ENCODE measurements around the gene METAP1.
A peak's percentile ranks its signal among the peaks of the same experiment; 100 is the strongest.
"Not testable (repeated sequence)": the region's sequence is repeated elsewhere in the genome, so short reads cannot be mapped to it uniquely, and the experiment has no call there.

The METAP1 gene

DNA sequence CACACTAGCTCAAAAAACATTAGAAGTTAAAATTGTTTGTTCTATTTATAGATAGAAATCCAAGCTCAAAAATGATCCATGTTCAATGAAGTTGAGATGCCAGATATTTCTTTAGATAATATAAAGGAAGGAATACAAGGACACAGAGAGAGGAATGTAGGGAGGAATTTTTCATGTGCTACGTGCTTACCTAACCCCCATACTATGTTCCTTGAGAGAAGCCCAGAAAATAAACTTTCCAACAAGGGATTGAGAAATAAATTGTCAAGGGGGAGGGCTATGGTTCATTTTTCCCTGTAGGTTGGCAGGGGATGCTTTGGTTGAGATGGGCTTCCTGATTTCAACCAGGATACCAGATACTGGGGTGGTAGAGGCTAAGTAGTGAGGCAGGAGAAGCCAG lies 108.6 kb downstream of the METAP1 start:
- no peak overlapping the region for H3K4me3 ChIP-seq (replicated peaks; ENCODE audit: low read depth, low read length)
- peak; percentile 6 for DNase-seq (ENCODE audit: low read depth)
- TF ChIP-seq, protein P1, sequence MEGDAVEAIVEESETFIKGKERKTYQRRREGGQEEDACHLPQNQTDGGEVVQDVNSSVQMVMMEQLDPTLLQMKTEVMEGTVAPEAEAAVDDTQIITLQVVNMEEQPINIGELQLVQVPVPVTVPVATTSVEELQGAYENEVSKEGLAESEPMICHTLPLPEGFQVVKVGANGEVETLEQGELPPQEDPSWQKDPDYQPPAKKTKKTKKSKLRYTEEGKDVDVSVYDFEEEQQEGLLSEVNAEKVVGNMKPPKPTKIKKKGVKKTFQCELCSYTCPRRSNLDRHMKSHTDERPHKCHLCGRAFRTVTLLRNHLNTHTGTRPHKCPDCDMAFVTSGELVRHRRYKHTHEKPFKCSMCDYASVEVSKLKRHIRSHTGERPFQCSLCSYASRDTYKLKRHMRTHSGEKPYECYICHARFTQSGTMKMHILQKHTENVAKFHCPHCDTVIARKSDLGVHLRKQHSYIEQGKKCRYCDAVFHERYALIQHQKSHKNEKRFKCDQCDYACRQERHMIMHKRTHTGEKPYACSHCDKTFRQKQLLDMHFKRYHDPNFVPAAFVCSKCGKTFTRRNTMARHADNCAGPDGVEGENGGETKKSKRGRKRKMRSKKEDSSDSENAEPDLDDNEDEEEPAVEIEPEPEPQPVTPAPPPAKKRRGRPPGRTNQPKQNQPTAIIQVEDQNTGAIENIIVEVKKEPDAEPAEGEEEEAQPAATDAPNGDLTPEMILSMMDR (IDR thresholded peaks at IDR 0.05; ENCODE audit: low read length, missing control alignments) = no peak

DNA sequence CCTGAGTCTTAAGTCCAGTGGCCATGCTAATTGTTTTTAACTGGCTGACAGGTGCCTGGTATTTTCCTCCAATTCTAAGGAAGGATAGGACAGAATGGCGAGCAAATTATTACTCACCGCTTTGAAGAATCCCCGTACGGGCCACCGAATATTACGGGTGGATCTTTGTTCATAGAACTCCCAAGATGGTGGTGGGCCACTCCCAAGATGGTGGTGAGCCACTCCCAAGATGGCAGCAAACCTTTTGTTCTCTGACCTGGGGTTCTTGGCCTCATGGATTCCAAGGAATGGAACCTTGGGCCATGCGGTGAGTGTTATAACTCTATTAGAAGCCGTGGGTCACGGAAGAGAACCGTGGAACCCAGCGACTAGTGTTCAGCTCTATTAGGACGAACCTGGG lies 113.8 kb downstream of the METAP1 start:
- not testable (repeated sequence) for H3K4me3 ChIP-seq (replicated peaks; ENCODE audit: low read depth, low read length); DNase-seq (ENCODE audit: low read depth)
